AG09319 (cell line): ENCODE data around the gene RGMA.

Source experiments
- DNase-seq: peaks from one replicate; pipeline ENCODE4 v3.0.0-alpha.2; 2010; ENCODE audit warnings: low read depth; ENCODE audit errors: extremely low read depth
- TF ChIP-seq, protein P1 (sequence below): IDR thresholded peaks from 2 replicates; pipeline ENCODE4 v1.5.1; 2011; ENCODE audit warnings: low read depth, mild to moderate bottlenecking, inconsistent platforms, low read length, moderate library complexity

The RGMA gene

DNA sequence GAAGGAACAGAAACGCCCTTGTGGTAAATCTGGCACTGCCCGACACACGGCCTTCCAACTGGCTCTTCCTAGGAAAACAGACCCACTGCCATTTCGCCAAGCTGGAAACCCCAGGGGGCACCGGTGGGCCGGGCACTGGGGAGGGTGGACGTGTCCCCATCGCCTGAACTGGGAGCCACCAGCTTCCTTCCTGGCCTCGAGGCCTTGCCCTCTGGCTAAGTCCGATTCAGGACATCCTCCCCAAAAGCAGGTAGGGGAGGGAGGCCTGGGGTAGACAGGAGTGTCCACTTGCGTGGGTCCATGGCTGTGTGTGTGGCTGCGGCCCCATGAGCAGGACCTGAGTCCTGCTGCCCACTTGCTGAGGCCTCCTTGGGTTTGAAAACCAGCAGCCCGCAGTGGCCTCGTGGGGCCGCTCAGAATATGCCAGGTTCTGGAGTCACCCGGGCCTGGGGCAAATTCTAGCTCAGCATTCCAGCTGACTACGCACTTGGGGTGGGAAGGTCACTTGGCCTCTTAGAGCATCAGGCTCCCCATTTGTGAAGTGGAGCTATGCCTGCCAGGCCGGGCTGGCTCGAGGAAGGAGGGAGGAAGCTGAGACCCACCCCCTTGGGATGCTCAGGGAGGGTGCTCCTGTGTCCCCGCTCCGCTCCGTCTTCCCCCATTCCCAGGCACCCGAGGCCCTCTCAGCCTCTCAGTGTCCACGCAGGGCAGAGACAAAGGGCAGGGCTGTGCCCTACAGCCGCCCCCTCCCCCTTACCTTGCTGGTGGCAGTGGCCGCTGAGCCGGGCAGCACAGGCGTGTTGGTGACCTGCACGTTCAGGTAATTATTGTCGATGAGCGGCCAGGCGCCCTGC lies 37.5 kb downstream of the RGMA start:
- TF ChIP-seq, protein P1, sequence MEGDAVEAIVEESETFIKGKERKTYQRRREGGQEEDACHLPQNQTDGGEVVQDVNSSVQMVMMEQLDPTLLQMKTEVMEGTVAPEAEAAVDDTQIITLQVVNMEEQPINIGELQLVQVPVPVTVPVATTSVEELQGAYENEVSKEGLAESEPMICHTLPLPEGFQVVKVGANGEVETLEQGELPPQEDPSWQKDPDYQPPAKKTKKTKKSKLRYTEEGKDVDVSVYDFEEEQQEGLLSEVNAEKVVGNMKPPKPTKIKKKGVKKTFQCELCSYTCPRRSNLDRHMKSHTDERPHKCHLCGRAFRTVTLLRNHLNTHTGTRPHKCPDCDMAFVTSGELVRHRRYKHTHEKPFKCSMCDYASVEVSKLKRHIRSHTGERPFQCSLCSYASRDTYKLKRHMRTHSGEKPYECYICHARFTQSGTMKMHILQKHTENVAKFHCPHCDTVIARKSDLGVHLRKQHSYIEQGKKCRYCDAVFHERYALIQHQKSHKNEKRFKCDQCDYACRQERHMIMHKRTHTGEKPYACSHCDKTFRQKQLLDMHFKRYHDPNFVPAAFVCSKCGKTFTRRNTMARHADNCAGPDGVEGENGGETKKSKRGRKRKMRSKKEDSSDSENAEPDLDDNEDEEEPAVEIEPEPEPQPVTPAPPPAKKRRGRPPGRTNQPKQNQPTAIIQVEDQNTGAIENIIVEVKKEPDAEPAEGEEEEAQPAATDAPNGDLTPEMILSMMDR, result no peak
- no peak for DNase-seq

DNA sequence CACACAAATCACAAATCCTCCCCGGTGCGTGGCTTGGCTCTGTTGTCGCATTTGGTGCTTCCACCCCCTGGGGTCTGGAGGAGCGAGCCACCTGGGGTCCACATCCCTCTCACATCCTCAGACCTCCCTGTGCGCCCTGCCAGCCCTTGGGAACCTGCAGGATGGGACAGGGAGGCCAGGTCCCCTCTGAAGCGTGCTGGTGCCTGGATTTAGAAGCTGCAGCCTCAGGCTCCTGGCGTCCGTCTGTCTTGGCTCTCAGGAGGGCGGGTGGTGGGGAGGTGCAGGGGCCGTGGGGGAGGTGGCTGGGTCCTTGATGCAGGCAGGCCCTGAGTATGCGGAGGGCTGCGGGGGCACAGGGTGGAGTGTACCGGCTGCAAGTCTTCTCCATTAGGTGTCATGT lies 38.4 kb downstream of the RGMA start:
- DNase-seq, result no peak
- TF ChIP-seq, protein P1, result no peak

DNA sequence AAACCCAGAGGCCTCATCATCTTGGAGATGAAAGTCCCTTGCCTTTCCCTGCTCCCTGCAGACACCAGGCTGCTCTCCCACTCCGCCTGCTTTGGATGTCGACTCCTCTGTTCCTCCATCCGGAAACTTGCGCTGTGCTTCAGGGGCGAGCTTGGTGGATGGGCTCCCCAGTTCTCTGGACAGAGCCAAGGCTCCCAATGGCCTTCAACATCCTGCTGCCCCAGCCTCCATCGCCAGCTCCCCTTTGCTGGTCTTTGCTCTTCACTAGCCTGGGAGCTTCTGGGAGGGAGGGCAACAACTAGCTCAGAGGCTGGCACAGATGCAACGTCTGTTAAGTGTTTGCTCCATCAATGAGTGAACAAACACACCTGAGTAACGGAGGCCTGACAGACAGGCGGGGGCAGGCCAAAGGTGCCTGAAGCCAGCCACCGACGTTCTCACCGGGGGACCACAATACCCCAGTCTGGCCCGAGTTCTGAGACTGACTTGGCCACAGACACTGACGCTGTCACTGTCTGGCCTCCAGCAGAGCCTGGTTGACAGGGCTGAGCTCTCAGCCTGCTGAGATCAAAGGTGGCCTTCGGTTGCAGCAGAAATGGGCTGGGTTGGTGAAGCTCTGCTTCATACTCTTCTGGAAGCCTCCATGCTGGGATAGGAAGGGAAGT lies 39.0 kb downstream of the RGMA start:
- DNase-seq, result no peak
- TF ChIP-seq, protein P1, result no peak

DNA sequence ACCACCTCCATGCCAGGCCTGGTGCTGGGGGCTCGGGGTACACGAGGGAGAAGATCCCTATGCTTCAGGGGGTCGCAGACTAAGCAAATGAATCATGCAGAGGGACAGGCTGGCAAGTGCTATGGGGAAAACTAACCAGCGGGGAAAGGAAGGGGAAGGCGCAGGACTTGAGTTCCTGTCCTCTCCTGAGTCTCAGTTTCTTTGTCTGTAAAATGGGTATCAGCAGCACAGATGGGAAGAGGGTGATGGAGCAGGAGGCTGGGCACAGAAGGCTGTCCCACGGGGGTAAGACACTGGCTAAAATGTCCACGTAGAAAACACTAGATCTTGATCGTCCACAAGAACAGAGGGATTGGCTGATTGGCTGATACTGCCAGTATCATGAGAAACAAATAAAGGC lies 39.8 kb downstream of the RGMA start:
- no peak for DNase-seq
- TF ChIP-seq, protein P1, result no peak

DNA sequence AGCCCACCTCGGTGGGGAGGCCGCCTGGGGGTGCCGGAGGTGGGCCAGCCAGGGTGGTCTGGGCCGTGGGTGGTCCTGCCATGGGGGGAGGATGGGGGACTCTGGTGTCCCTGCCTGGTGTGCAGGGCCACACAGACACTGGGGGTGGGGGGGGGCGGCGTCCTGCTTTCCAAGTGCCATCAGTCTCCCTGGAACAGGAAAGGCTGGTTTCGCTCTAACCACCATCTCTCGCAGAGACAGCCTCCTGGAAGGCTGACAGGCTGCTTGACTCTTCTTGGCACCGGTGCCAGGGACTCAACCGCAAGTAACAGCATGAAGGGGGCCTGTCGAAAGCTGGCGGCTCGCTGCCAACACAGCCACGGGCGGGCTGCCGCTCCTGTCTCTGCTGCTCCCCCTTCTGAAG lies 40.3 kb downstream of the RGMA start:
- TF ChIP-seq, protein P1, result no peak
- DNase-seq, result no peak

DNA sequence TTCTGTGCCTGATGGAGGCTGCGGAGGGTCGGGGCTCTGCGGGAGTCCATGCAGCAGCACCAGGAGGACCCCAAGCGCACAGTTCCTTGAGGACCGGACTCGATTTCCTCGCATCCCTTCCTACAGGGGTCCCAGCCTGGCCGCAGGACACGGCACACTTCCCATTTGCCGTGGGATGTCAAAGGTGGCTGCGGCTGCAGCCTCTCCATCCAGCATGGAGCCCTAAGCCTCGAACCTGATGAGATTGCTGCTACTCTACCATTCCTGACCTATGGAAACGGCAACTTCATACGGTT lies 40.6 kb downstream of the RGMA start:
- TF ChIP-seq, protein P1, result no peak
- no peak for DNase-seq

DNA sequence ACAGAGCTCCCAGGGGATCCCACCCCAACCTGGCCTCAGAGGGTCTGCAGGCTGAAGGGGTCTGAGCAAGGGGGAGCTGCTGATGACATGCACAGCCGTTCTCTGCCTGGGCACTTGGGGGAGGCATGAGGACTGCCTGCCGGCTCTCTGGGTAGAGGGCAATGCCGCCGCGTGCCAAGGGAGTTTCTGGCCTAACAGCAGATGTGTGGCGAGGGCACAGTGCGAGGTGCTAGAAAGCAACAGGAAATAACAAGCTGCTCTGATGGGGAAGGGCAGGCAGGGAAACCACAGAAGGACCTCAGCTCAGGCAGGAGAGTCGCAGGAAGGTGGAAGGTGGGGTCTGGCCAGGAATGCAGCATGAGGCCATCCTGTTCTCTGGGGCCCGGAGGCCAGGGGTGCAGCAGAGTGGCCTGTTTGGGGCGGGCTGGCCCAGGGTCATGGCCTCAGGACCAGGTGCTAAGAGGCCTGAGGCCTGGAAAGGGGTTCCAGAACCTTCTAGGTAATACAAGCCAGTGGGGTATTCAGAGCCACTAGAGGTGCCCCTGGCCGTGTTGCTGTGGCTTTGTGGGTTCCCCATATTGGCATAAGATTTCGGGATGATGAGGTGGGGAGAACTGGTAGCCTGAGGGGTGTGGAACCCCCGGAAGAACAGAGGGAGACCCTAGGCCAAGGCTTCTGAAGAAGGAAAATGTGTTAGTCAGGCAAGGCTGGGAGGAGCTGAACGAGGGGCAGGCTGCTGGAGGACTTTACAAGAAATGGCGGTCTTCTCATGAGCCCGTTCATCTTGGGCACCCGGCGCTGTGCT lies 41.2 kb downstream of the RGMA start:
- no peak for DNase-seq
- TF ChIP-seq, protein P1, result no peak
